OCI-LY1 (cell line): ENCODE results near the gene CNTN5.

Experiments
- EZH2 ChIP-seq: fragments of 200-600 bp; sonication (generic), shearing (Covaris generic); IDR thresholded peaks from 2 replicates; pipeline ENCODE4 v1.8.0; 2017; ENCODE audit warnings: borderline replicate concordance, mixed run types, mild to moderate bottlenecking, antibody characterized with exemption, low read length, moderate library complexity, mixed read lengths
- TF ChIP-seq, protein P1 (sequence below): fragments of 200-600 bp; sonication (generic), shearing (Covaris generic); IDR thresholded peaks from 2 replicates; pipeline ENCODE4 v1.5.1; 2017; ENCODE audit warnings: mild to moderate bottlenecking, antibody characterized with exemption, low read length, moderate library complexity, mixed read lengths

DNA sequence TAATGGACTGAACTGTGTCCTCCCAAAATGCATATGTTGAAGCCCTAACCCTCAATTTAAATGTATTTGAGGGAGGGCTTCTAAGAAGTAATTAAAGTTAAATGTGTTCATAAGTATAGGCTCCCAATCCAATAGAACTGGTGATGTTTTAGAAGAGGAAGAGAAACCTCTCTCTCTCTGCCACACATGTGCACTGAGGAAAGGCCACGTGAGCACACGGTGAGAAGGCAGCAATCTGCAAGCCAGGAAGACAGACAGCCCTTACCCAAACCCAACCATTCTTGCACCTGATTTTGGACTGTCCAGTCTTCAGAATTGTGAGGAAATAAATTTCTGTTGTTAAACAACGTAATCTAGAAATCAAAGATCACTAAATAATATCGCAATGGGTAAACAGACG is 1164.8 kb downstream of the CNTN5 start:
- TF ChIP-seq, protein P1, sequence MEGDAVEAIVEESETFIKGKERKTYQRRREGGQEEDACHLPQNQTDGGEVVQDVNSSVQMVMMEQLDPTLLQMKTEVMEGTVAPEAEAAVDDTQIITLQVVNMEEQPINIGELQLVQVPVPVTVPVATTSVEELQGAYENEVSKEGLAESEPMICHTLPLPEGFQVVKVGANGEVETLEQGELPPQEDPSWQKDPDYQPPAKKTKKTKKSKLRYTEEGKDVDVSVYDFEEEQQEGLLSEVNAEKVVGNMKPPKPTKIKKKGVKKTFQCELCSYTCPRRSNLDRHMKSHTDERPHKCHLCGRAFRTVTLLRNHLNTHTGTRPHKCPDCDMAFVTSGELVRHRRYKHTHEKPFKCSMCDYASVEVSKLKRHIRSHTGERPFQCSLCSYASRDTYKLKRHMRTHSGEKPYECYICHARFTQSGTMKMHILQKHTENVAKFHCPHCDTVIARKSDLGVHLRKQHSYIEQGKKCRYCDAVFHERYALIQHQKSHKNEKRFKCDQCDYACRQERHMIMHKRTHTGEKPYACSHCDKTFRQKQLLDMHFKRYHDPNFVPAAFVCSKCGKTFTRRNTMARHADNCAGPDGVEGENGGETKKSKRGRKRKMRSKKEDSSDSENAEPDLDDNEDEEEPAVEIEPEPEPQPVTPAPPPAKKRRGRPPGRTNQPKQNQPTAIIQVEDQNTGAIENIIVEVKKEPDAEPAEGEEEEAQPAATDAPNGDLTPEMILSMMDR = no peak
- no peak for TF ChIP-seq EZH2
